GM12874 (cell line): ENCODE measurements around the gene FRRS1L.
A peak's percentile ranks its signal among the peaks of the same experiment; 100 is the strongest.

Experiments
- TF ChIP-seq, protein P1 (sequence below): IDR thresholded peaks from 2 replicates; pipeline ENCODE4 v1.5.1; 2011; ENCODE audit warnings: low read depth, mild to moderate bottlenecking, control low read depth, low read length, moderate library complexity; ENCODE audit not compliant: insufficient read depth

The FRRS1L gene

DNA sequence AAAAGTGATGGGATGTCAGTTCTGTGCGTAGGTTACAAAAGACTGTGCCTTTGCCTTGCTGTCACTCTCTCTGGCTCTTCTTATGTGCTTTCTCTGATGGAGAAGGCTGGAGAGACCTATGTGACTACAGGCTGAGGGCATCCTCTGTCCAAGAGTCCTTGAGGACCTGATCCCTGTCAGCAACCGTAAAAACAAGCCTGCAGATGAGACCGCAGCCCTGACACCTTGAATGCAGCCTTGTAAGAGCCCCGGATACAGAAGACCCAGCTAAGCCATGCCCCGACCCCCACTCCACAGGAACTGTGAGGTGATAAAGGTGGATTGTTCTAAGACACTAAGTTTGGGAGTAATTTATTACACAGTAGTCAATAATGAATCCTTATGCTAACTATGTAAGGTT is 32.6 kb upstream of the FRRS1L start:
- TF ChIP-seq, protein P1, sequence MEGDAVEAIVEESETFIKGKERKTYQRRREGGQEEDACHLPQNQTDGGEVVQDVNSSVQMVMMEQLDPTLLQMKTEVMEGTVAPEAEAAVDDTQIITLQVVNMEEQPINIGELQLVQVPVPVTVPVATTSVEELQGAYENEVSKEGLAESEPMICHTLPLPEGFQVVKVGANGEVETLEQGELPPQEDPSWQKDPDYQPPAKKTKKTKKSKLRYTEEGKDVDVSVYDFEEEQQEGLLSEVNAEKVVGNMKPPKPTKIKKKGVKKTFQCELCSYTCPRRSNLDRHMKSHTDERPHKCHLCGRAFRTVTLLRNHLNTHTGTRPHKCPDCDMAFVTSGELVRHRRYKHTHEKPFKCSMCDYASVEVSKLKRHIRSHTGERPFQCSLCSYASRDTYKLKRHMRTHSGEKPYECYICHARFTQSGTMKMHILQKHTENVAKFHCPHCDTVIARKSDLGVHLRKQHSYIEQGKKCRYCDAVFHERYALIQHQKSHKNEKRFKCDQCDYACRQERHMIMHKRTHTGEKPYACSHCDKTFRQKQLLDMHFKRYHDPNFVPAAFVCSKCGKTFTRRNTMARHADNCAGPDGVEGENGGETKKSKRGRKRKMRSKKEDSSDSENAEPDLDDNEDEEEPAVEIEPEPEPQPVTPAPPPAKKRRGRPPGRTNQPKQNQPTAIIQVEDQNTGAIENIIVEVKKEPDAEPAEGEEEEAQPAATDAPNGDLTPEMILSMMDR: no peak

DNA sequence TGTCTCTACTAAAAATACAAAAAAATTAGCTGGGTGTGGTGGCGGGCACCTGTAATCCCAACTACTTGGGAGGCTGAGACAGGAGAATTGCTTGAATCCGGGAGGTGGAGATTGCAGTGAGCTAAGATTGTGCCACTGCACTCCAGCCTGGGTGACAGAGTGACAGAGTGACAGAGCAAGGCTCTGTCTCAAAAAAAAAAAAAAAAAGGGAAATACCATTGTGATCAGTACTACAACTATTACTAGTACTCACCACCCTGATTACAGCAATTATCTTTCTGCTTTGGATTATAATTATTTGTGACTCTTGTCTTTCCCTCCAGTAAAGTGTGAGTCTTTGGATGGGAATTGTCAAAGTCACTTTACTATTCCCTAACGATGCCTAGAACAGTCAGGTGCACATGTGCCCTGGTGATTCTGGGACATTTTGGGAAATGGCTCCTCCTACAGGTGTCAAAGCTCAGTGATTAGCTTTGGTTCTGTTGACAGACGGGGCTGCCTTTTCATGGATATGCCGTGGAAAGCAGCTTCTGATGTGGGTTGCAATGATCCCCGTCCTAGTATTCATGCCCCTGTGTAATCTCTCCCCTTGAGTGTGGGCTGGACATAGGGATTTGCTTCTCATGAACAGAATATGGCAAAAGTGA is 31.8 kb upstream of the FRRS1L start:
- TF ChIP-seq, protein P1: peak; percentile 18; the same call in 1 of the 2 replicates

DNA sequence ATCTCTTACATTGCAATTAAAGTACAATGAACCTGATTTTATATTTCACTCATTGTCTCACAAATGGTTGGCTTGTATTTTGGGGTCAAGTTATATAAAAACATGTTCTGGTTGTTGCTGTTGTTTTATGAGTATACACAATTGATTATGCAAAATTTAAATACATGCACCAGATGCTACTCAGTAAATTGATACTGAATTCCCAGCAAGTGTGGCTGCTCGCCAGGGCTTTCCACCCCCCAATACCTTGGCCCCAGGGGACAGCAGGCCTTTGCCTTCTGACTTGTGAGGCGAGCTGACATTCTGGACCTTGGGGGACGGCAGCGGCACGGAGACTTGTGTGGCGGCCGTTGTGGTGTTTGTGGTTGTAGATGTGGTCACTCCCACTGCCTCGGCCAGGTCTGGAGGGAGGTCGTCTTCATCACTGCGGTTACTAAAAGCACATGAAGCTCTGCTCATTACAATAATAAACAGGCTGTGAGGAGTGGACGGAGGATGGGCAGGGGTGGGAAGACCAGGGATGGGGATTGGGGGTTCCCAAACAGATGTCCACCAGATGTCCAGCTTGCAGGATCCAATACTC is 27.0 kb upstream of the FRRS1L start:
- TF ChIP-seq, protein P1: no peak

DNA sequence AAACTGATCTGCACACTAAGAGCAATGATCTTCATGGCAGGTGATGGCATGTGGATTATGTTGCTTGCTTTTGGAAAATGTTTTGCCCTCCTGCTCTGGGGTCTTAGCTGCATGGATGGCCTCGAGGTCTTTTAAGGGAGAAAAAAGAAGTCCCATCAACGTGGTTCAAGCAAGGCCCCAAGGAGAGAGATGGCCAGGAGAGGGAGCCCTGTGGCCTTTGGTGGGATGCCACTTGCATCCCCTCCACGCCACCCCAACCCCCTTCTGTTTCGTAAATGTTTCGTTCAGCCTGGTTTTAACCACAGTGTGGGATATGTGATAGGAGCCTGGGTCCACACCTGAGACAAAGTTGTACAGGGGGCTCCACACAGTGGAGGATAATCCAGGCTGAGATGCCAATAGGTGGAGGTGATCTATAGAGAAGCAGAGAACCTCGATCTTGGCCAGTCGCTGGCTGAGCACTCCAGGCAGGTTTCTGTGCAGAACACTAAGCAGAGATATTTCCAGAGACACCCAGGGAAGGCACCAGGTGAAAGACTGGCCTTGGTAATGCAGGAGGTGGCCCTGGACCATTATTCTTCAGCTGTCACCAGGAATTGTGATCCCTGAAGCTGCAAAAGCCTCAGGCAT is 25.8 kb upstream of the FRRS1L start:
- TF ChIP-seq, protein P1: peak; percentile 41

DNA sequence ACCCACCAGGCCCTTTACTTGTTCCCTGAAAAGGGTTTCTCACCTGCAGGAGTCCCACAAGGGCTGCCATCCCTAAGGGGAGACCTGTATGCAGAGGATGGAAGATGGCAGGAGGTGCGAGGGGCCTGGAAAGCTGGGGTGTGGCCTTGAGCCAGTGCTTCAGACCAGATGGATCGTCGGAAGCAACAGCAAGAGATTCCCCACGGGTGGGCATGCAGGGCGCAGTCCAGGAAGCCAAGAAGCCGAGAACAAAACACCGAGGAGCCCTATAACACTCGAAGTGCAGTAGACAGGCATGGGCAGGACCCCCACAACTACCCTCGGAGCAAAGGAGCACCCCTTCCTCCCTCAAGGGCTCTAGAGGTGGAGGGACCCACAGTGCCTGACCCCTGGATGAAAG is 24.7 kb upstream of the FRRS1L start:
- TF ChIP-seq, protein P1: no peak

DNA sequence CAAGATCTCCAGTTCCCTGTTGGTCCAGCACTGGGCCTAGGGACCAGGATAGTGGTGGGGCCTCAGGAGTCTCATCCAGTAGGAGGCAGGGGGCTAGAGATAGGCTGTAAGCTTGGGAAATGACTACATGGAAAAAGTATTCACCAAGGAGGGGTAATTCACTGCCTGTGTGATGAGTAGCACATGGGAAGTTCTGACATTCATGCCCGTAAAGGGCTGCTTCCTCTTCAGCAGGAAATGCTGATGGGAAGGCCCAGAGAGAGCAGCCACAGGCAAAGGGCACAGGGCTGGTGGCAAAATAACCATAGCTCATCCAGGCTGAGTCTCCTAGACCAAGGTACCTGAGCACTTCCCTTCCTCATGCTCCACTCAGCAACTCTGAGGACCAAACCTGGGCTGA is 23.1 kb upstream of the FRRS1L start:
- TF ChIP-seq, protein P1: no peak

DNA sequence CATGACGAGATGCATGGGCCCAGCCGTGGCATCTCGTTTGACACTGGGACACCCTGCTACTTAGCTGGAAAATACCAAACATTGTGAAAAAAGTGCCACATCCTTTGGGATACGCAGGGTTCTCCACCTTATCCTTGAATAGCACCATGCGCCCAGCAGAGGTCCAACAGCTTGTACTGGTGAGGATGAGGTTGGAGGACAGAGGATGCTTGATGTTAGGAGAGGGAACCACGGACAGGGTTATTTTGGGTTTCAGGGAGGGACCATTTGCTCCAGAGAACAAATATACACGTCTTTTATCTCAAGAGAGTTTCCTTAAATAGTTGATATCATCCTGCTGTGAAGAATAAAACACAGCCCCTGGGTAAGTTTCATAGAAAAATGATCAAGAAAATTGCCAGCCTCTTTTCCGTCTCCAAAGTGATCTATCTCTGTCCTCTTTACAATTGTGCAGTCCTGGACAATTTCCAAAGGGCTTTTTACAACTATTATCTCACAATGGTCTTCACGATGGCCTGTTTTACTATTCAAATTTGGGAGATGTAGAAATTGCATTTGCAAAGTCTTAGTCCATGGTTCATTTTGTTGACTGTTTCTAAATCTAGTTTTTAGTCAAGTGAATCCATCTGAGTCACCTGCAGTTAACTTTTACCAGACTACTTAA is 19.9 kb upstream of the FRRS1L start:
- TF ChIP-seq, protein P1: no peak
